HCT116 (cell line): ENCODE data around the gene CCDC174. TPM values are rescaled to one million over a fixed set of nuclear protein-coding genes. Genes with fewer than 3 reads are reported as not detected.

Experiments
- ATAC-seq: fragments of 200-7000 bp; cut with Tn5 transposase; 2 replicates; pipeline ENCODE4 v1.9.1; 2020; ENCODE audit warnings: mild to moderate bottlenecking, moderate library complexity
- BruUV-seq: library from RNA; stranded (reverse); fragments of 400-500 nt; replicated peaks from 2 replicates; lab custom pipeline; 2021; lab: Mats Ljungman, UMichigan
- CTCF ChIA-PET: fragments of 300-600 bp; sonication (Branson Sonifier 250); formaldehyde crosslinking; loops from one replicate; lab custom pipeline; 2021; ENCODE audit warnings: antibody characterized with exemption; lab: Charles Lee
- POLR2A ChIA-PET: fragments of 300-600, 350-600 bp; sonication (Branson Sonifier 250); formaldehyde crosslinking; loops from one replicate; lab custom pipeline; 2021; ENCODE audit warnings: antibody characterized with exemption; lab: Charles Lee
- RAD21 ChIA-PET, 2 experiments: fragments of 300-600 bp; sonication (Branson Sonifier 250); formaldehyde crosslinking; loops; one replicate each; lab custom pipeline; 2023; ENCODE audit warnings: low total read pairs in 2 of 2; ENCODE audit not compliant: uncharacterized antibody in 2 of 2, unreplicated experiment in 2 of 2, low non-redundant PET in 1 of 2; lab: Charles Lee
- DNase-seq: peaks from one replicate; pipeline ENCODE4 v3.0.0-alpha.2; 2010; ENCODE audit warnings: low read depth, low spot score
- H2AFZ ChIP-seq: fragments of 200-600 bp; shearing (Covaris generic), sonication (generic); 2 replicates; pipeline ENCODE4 v1.6.1; 2017; ENCODE audit warnings: low read depth, mixed run types, mixed read lengths, antibody characterized with exemption, low read length; ENCODE audit not compliant: poor library complexity, severe bottlenecking
- H3K27ac ChIP-seq: 2 replicates; pipeline ENCODE4 v1.5.1; 2012; ENCODE audit warnings: low read depth, low read length
- H3K27me3 ChIP-seq: fragments of 200-600 bp; sonication (generic); 2 replicates; pipeline ENCODE4 v1.6.1; 2016; ENCODE audit warnings: mixed run types, low read length, mixed read lengths; ENCODE audit not compliant: insufficient read depth
- H3K36me3 ChIP-seq, 2 experiments: fragments of 200-500 bp in 1 of 2; fragments of 200-600 bp in 1 of 2; sonication (Bioruptor generic) in 1 of 2; sonication (generic) in 1 of 2; 2 replicates each; pipeline versions ENCODE4 v1.5.1 to v1.6.1; 2014 to 2016; ENCODE audit warnings: low read length in 2 of 2, inconsistent platforms in 1 of 2, mixed read lengths in 1 of 2, mixed run types in 1 of 2; ENCODE audit not compliant: insufficient read depth in 2 of 2, control insufficient read depth in 1 of 2
- H3K4me1 ChIP-seq, 2 experiments: fragments of 200-600 bp in 1 of 2; sonication (generic) in 1 of 2; 2 replicates each; pipeline versions ENCODE4 v1.5.1 to v1.6.1; 2012 to 2017; ENCODE audit warnings: low read length in 2 of 2, inconsistent platforms in 1 of 2, mild to moderate bottlenecking in 1 of 2, mixed read lengths in 1 of 2, mixed run types in 1 of 2, moderate library complexity in 1 of 2; ENCODE audit not compliant: insufficient read depth in 2 of 2, control insufficient read depth in 1 of 2
- H3K4me2 ChIP-seq: fragments of 200-600 bp; sonication (generic); 2 replicates; pipeline ENCODE4 v1.6.1; 2017; ENCODE audit warnings: mixed run types, low read length, mixed read lengths
- H3K4me3 ChIP-seq, 2 experiments: fragments of 200-600 bp in 1 of 2; sonication (generic) in 1 of 2; replicated peaks in 1 of 2; 2 replicates each; pipeline ENCODE4 v1.5.1; 2011 to 2016; ENCODE audit warnings: low read length in 2 of 2, control low read depth in 1 of 2, low read depth in 1 of 2, mild to moderate bottlenecking in 1 of 2, mixed read lengths in 1 of 2, mixed run types in 1 of 2
- H3K79me2 ChIP-seq: fragments of 200-600 bp; sonication (generic); 2 replicates; pipeline ENCODE4 v1.6.1; 2017; ENCODE audit warnings: mild to moderate bottlenecking, mixed run types, low read length, moderate library complexity, mixed read lengths; ENCODE audit not compliant: insufficient read depth
- H3K9ac ChIP-seq: fragments of 200-600 bp; sonication (generic); 2 replicates; pipeline ENCODE4 v1.6.1; 2016; ENCODE audit warnings: low read length, mixed read lengths
- H3K9me2 ChIP-seq: fragments of 200-600 bp; sonication (generic), shearing (Covaris generic); 2 replicates; pipeline ENCODE4 v1.6.1; 2017; ENCODE audit warnings: mixed run types, mild to moderate bottlenecking, moderate library complexity; ENCODE audit not compliant: insufficient read depth
- H3K9me3 ChIP-seq, 2 experiments: fragments of 200-500 bp in 1 of 2; fragments of 200-600 bp in 1 of 2; sonication (Bioruptor generic) in 1 of 2; sonication (generic) in 1 of 2; 2 replicates each; pipeline ENCODE4 v1.6.1; 2014 to 2017; ENCODE audit warnings: low read length in 2 of 2, mixed read lengths in 2 of 2, inconsistent platforms in 1 of 2, low read depth in 1 of 2, mild to moderate bottlenecking in 1 of 2, mixed run types in 1 of 2, moderate library complexity in 1 of 2; ENCODE audit not compliant: control insufficient read depth in 1 of 2, insufficient read depth in 1 of 2
- H4K20me1 ChIP-seq: fragments of 200-600 bp; sonication (generic), shearing (Covaris generic); 2 replicates; pipeline ENCODE4 v1.6.1; 2017; ENCODE audit warnings: mixed run types, mild to moderate bottlenecking, moderate library complexity; ENCODE audit not compliant: insufficient read depth
- CBX3 ChIP-seq: IDR thresholded peaks from 2 replicates; pipeline ENCODE4 v1.6.1; 2012; ENCODE audit warnings: low read depth
- CEBPB ChIP-seq: IDR thresholded peaks from 2 replicates; pipeline ENCODE4 v1.6.1; 2012; ENCODE audit warnings: low read depth
- EGR1 ChIP-seq: IDR thresholded peaks from 2 replicates; pipeline ENCODE4 v1.6.1; 2012; ENCODE audit warnings: low read depth
- POLR2AphosphoS5 ChIP-seq: IDR thresholded peaks from 2 replicates; pipeline ENCODE4 v1.6.1; 2011; ENCODE audit warnings: mild to moderate bottlenecking, low read depth, low read length, moderate library complexity
- RAD21 ChIP-seq: IDR thresholded peaks from 2 replicates; pipeline ENCODE4 v1.6.1; 2012; ENCODE audit warnings: low read depth, mild to moderate bottlenecking
- ZNF274 ChIP-seq: fragments of 200-500 bp; sonication (Bioruptor generic); IDR thresholded peaks from 2 replicates; pipeline ENCODE4 v1.6.1; 2014; ENCODE audit warnings: mild to moderate bottlenecking, low read depth, low read length, inconsistent platforms
- intact Hi-C: fragments of 100-400 bp; cut with micrococcal nuclease; formaldehyde crosslinking; loops from 2 replicates; pipeline ENCODE4 v1.10.0; 2022
- total RNA-seq: library from RNA; stranded (reverse); gene quantifications from one replicate; pipeline ENCODE4 v1.2.1, GENCODE V29; 2021; ENCODE audit not compliant: unreplicated experiment
- TF ChIP-seq, protein P1 (sequence below): IDR thresholded peaks from 2 replicates; pipeline ENCODE4 v1.6.1; 2011; ENCODE audit warnings: mild to moderate bottlenecking, low read length, moderate library complexity; ENCODE audit not compliant: insufficient replicate concordance; ENCODE audit errors: extremely low read depth
- TF ChIP-seq, protein P2 (sequence below), 3 experiments: fragments of 200-600 bp in 1 of 3; sonication (generic) in 1 of 3; IDR thresholded peaks in 2 of 3; conservative IDR thresholded peaks in 1 of 3; 2 replicates each; pipeline ENCODE4 v1.5.1; 2012 to 2017; ENCODE audit warnings: low read depth in 2 of 3, low read length in 2 of 3, antibody characterized with exemption in 1 of 3, borderline replicate concordance in 1 of 3, control low read depth in 1 of 3, mild to moderate bottlenecking in 1 of 3, mixed read lengths in 1 of 3, mixed run types in 1 of 3, moderate library complexity in 1 of 3; ENCODE audit not compliant: insufficient read depth in 1 of 3

Gene CCDC174
- total RNA-seq, 1 experiment from 2014 or later, result 15.6 TPM

DNA sequence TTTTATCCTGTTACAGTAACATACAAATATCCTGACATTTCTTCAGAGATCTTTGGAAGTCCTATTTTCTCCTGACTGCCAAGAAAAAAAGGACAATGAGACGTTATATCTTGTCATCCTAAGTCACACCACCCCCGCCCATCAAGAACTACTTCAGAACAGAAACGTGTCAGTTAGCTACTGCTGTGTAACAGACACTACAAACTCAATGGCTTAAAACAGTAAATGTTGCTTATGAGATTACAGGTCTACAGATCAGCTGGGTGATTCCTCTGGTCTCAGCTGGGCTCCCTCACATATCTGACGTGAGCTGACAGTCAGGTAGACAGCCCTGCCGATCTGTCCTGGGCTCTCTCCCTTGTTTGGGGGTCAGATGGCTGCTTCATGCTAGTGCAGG lies 20.5 kb upstream of the CCDC174 start:
- intact Hi-C loops, result no loop called here
- POLR2A ChIA-PET, result no interaction called here
- no peak overlapping the region for H3K27ac ChIP-seq

More for the DNA sequence above, 20.5 kb upstream of the CCDC174 start:
- Histone ChIP-seq H3K4me1 (peaks cover 0 to 3% of the 10 kb centered on the region in 2 experiments; a peak in 1 of 4 replicates), H3K9me2 (no peaks in the 10 kb centered on the region), H3K4me2 (no peak overlapping the region), H4K20me1 (no peaks in the 10 kb centered on the region), H3K4me3 (no peak overlapping the region), H3K9me3 (no peaks in the 10 kb centered on the region), H3K36me3 (no peaks in the 10 kb centered on the region), H3K9ac (no peak overlapping the region), H3K79me2 (no peaks in the 10 kb centered on the region), H3K27me3 (no peaks in the 10 kb centered on the region), H2AFZ (no peak overlapping the region)
- RAD21 ChIA-PET, result no interaction called here
- ATAC-seq (no peak), DNase-seq (no peak)
- no peak for TF ChIP-seq RAD21
- TF ChIP-seq, protein P1, sequence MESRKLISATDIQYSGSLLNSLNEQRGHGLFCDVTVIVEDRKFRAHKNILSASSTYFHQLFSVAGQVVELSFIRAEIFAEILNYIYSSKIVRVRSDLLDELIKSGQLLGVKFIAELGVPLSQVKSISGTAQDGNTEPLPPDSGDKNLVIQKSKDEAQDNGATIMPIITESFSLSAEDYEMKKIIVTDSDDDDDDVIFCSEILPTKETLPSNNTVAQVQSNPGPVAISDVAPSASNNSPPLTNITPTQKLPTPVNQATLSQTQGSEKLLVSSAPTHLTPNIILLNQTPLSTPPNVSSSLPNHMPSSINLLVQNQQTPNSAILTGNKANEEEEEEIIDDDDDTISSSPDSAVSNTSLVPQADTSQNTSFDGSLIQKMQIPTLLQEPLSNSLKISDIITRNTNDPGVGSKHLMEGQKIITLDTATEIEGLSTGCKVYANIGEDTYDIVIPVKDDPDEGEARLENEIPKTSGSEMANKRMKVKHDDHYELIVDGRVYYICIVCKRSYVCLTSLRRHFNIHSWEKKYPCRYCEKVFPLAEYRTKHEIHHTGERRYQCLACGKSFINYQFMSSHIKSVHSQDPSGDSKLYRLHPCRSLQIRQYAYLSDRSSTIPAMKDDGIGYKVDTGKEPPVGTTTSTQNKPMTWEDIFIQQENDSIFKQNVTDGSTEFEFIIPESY, result no peak
- TF ChIP-seq POLR2AphosphoS5, result no peak
- TF ChIP-seq CEBPB, result no peak
- TF ChIP-seq CBX3, result no peak
- TF ChIP-seq EGR1, result no peak
- TF ChIP-seq, protein P2, sequence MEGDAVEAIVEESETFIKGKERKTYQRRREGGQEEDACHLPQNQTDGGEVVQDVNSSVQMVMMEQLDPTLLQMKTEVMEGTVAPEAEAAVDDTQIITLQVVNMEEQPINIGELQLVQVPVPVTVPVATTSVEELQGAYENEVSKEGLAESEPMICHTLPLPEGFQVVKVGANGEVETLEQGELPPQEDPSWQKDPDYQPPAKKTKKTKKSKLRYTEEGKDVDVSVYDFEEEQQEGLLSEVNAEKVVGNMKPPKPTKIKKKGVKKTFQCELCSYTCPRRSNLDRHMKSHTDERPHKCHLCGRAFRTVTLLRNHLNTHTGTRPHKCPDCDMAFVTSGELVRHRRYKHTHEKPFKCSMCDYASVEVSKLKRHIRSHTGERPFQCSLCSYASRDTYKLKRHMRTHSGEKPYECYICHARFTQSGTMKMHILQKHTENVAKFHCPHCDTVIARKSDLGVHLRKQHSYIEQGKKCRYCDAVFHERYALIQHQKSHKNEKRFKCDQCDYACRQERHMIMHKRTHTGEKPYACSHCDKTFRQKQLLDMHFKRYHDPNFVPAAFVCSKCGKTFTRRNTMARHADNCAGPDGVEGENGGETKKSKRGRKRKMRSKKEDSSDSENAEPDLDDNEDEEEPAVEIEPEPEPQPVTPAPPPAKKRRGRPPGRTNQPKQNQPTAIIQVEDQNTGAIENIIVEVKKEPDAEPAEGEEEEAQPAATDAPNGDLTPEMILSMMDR (IDR thresholded peaks at IDR 0.05 in 2 of 3, conservative IDR thresholded peaks at IDR 0.05 in 1 of 3; ENCODE audit: borderline replicate concordance in 1 of 3, insufficient read depth in 1 of 3, low read depth in 2 of 3, low read length in 2 of 3), result no peak
- no peak for TF ChIP-seq ZNF274
- CTCF ChIA-PET, result interaction anchor here (0.7 to 1.8 kb wide), 2 partner anchors 150 to 575 kb away, joined by 3 to 5 read pairs; partner anchors contain the start of gene CAPN7
- no TSS peak for BruUV-seq
